PC-3 (cell line): ENCODE data around the gene ZP1. TPM values are rescaled to one million over a fixed set of nuclear protein-coding genes. Genes with fewer than 3 reads are reported as not detected.

Source experiments
- ATAC-seq: fragments of 200-7000 bp; cut with Tn5 transposase; 2 replicates; pipeline ENCODE4 v1.9.1; 2020; ENCODE audit warnings: mild to moderate bottlenecking, moderate library complexity
- BruUV-seq: library from RNA; stranded (reverse); fragments of 400-500 nt; replicated peaks from 2 replicates; lab custom pipeline; 2021; lab: Mats Ljungman, UMichigan
- CTCF ChIA-PET: fragments of 300-600 bp; sonication (Branson Sonifier 250); formaldehyde crosslinking; loops from one replicate; lab custom pipeline; 2022; ENCODE audit warnings: antibody characterized with exemption; lab: Charles Lee
- POLR2A ChIA-PET: fragments of 300-600 bp; sonication (Branson Sonifier 250); formaldehyde crosslinking; loops from one replicate; lab custom pipeline; 2022; ENCODE audit warnings: antibody characterized with exemption; ENCODE audit not compliant: unreplicated experiment; lab: Charles Lee
- DNase-seq: peaks from one replicate; pipeline ENCODE4 v3.0.0-alpha.2; 2015
- H2AFZ ChIP-seq: fragments of 300-600 bp; sonication (generic); 2 replicates; pipeline ENCODE4 v1.6.0; 2016; ENCODE audit warnings: antibody characterized with exemption, low read length
- H3F3A ChIP-seq: fragments of 300-600 bp; sonication (generic); one replicate; pipeline ENCODE4 v1.6.0; 2017; ENCODE audit warnings: antibody characterized with exemption, low read length, control low read depth, mild to moderate bottlenecking; ENCODE audit not compliant: unreplicated experiment
- H3K27ac ChIP-seq: fragments of 300-600 bp; sonication (generic); 2 replicates; pipeline ENCODE4 v1.5.1; 2016; ENCODE audit warnings: mild to moderate bottlenecking, low read length
- H3K27me3 ChIP-seq: fragments of 300-600 bp; sonication (generic); 2 replicates; pipeline ENCODE4 v1.6.1; 2016; ENCODE audit warnings: low read length, mixed read lengths
- H3K36me3 ChIP-seq: fragments of 300-600 bp; sonication (generic); 2 replicates; pipeline ENCODE4 v1.6.1; 2016; ENCODE audit warnings: low read depth, mixed run types, low read length, mixed read lengths
- H3K4me1 ChIP-seq: fragments of 300-600 bp; sonication (generic); 2 replicates; pipeline ENCODE4 v1.5.1; 2016; ENCODE audit warnings: low read length; ENCODE audit not compliant: insufficient read depth
- H3K4me2 ChIP-seq: fragments of 300-600 bp; sonication (generic); 2 replicates; pipeline ENCODE4 v1.6.0; 2016; ENCODE audit warnings: low read length
- H3K4me3 ChIP-seq: fragments of 300-600 bp; sonication (generic); 2 replicates; pipeline ENCODE4 v1.5.1; 2016; ENCODE audit warnings: mild to moderate bottlenecking, low read length, mixed read lengths
- H3K79me2 ChIP-seq: fragments of 300-600 bp; sonication (generic); 2 replicates; pipeline ENCODE4 v1.6.1; 2017; ENCODE audit warnings: low read length, mixed read lengths
- H3K9ac ChIP-seq: fragments of 300-600 bp; sonication (generic); 2 replicates; pipeline ENCODE4 v1.6.0; 2016; ENCODE audit warnings: mild to moderate bottlenecking, low read length
- H3K9me2 ChIP-seq: fragments of 300-600 bp; sonication (generic); replicated peaks from 2 replicates; pipeline ENCODE4 v1.6.1; 2016; ENCODE audit warnings: mixed run types, low read length, mixed read lengths
- H3K9me3 ChIP-seq: fragments of 300-600 bp; sonication (generic); 2 replicates; pipeline ENCODE4 v1.6.1; 2016; ENCODE audit warnings: low read length, mixed read lengths
- H4K20me1 ChIP-seq: fragments of 300-600 bp; sonication (generic); 2 replicates; pipeline ENCODE4 v1.6.1; 2016; ENCODE audit warnings: low read length, mixed read lengths
- CTCF ChIP-seq: fragments of 300-600 bp; sonication (generic); conservative IDR thresholded peaks from 2 replicates; pipeline ENCODE4 v1.5.1; 2017; ENCODE audit warnings: antibody characterized with exemption, low read depth, mild to moderate bottlenecking, low read length
- EZH2 ChIP-seq: fragments of 300-600 bp; sonication (generic); IDR thresholded peaks from one replicate; pipeline ENCODE4 v1.6.1; 2017; ENCODE audit warnings: antibody characterized with exemption, mild to moderate bottlenecking, low read length; ENCODE audit not compliant: unreplicated experiment
- EZH2phosphoT487 ChIP-seq: fragments of 300-600 bp; sonication (generic); IDR thresholded peaks from 2 replicates; pipeline ENCODE4 v1.6.1; 2018; ENCODE audit warnings: mild to moderate bottlenecking, antibody characterized with exemption, low read length, borderline replicate concordance
- intact Hi-C: fragments of 100-400 bp; cut with micrococcal nuclease; formaldehyde crosslinking; loops from 2 replicates; pipeline ENCODE4 v1.9.0; 2023
- total RNA-seq: library from RNA; depleted of rRNA; stranded (reverse); fragments of >200 nt; gene quantifications from 2 replicates; pipeline ENCODE4 v1.2.3, GENCODE V29; 2014

Gene ZP1
- total RNA-seq, 1 experiment from 2014 or later: not detected

- Histone ChIP-seq H3K36me3 (0 out of 2 replicates have a peak, but pooled peaks cover 2% of the 10 kb centered on the region), H3K27me3 (no peaks in the 10 kb centered on the region), H2AFZ (no peak overlapping the region), H3K27ac (no peak overlapping the region), H3K4me1 (no peaks in the 10 kb centered on the region), H3K9me3 (no peaks in the 10 kb centered on the region), H4K20me1 (no peaks in the 10 kb centered on the region), H3K9ac (no peak overlapping the region), H3K4me3 (no peak overlapping the region), H3K79me2 (no peaks in the 10 kb centered on the region), H3F3A (no peaks in the 10 kb centered on the region), H3K4me2 (no peak overlapping the region), H3K9me2 (no peaks in the 10 kb centered on the region)
- BruUV-seq: no TSS peak
- intact Hi-C loops: no loop called here
- POLR2A ChIA-PET: no interaction called here
- DNase-seq (no peak), ATAC-seq (no peak)
- TF ChIP-seq EZH2: no peak
- no peak for TF ChIP-seq EZH2phosphoT487
- no peak for TF ChIP-seq CTCF
- CTCF ChIA-PET: no interaction called here
Measured at GRCh38 chr11:60873533-60873932, 6.2 kb downstream of the ZP1 start.

- Histone ChIP-seq H3K36me3 (peaks cover 2% of the 10 kb centered on the region; the same call in 1 of the 2 replicates), H3K79me2 (no peaks in the 10 kb centered on the region), H3K9ac (no peak overlapping the region), H3K27ac (no peak overlapping the region), H3K9me2 (no peaks in the 10 kb centered on the region), H3K27me3 (no peaks in the 10 kb centered on the region), H3K9me3 (no peaks in the 10 kb centered on the region), H3F3A (no peaks in the 10 kb centered on the region), H3K4me2 (no peak overlapping the region), H2AFZ (no peak overlapping the region), H3K4me3 (no peak overlapping the region), H4K20me1 (no peaks in the 10 kb centered on the region), H3K4me1 (no peaks in the 10 kb centered on the region)
- intact Hi-C loops: no loop called here
- ATAC-seq (no peak), DNase-seq (no peak)
- no TSS peak for BruUV-seq
- CTCF ChIA-PET: no interaction called here
- POLR2A ChIA-PET: interaction anchor here (0.6 to 0.7 kb wide), 2 partner anchors 57 to 129 kb away, joined by 3 read pairs; no protein-coding TSS in a partner anchor
- no peak for TF ChIP-seq EZH2
- no peak for TF ChIP-seq CTCF
- no peak for TF ChIP-seq EZH2phosphoT487
Measured at GRCh38 chr11:60874421-60875365, 7.4 kb downstream of the ZP1 start.
